ENCODE measurements around the gene GRM8.

DNA sequence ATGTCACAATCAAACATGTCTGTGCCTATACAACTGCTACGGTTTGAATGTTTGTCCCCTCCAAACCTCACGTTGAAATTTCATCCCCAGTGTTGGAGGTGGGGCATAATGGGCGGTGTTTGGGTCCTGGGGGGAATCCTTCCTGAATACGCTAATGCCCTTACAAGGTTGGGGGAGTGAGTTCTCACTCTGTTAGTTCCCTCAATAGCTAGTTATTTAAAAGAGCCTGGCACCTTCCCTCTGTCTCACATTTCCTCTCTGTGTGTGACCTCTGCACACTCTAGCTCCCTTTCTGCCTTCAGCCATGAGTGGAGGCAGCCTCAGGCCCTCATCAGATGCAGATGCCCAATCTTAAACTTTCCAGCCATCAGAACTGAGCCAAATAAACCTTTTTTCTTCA lies 129.5 kb downstream of the GRM8 start:
- TF ChIP-seq, protein P1, sequence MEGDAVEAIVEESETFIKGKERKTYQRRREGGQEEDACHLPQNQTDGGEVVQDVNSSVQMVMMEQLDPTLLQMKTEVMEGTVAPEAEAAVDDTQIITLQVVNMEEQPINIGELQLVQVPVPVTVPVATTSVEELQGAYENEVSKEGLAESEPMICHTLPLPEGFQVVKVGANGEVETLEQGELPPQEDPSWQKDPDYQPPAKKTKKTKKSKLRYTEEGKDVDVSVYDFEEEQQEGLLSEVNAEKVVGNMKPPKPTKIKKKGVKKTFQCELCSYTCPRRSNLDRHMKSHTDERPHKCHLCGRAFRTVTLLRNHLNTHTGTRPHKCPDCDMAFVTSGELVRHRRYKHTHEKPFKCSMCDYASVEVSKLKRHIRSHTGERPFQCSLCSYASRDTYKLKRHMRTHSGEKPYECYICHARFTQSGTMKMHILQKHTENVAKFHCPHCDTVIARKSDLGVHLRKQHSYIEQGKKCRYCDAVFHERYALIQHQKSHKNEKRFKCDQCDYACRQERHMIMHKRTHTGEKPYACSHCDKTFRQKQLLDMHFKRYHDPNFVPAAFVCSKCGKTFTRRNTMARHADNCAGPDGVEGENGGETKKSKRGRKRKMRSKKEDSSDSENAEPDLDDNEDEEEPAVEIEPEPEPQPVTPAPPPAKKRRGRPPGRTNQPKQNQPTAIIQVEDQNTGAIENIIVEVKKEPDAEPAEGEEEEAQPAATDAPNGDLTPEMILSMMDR (IDR thresholded peaks at IDR 0.05; ENCODE audit: low read depth, low read length, missing input control) = no peak
- TF ChIP-seq, protein P2, sequence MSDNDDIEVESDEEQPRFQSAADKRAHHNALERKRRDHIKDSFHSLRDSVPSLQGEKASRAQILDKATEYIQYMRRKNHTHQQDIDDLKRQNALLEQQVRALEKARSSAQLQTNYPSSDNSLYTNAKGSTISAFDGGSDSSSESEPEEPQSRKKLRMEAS (IDR thresholded peaks at IDR 0.05) = no peak
- TF ChIP-seq RAD21 (IDR thresholded peaks at IDR 0.05) (no peak), EGR1 (IDR thresholded peaks at IDR 0.05; ENCODE audit: low read depth in 2 of 2) (no peak), YY1 (IDR thresholded peaks at IDR 0.05) (no peak), JUND (IDR thresholded peaks at IDR 0.05) (no peak), SP1 (IDR thresholded peaks at IDR 0.05) (no peak), RXRA (IDR thresholded peaks at IDR 0.05) (no peak), NR2F2 (IDR thresholded peaks at IDR 0.05) (no peak), TAF1 (conservative IDR thresholded peaks at IDR 0.05) (no peak)
- TF ChIP-seq, protein P3, sequence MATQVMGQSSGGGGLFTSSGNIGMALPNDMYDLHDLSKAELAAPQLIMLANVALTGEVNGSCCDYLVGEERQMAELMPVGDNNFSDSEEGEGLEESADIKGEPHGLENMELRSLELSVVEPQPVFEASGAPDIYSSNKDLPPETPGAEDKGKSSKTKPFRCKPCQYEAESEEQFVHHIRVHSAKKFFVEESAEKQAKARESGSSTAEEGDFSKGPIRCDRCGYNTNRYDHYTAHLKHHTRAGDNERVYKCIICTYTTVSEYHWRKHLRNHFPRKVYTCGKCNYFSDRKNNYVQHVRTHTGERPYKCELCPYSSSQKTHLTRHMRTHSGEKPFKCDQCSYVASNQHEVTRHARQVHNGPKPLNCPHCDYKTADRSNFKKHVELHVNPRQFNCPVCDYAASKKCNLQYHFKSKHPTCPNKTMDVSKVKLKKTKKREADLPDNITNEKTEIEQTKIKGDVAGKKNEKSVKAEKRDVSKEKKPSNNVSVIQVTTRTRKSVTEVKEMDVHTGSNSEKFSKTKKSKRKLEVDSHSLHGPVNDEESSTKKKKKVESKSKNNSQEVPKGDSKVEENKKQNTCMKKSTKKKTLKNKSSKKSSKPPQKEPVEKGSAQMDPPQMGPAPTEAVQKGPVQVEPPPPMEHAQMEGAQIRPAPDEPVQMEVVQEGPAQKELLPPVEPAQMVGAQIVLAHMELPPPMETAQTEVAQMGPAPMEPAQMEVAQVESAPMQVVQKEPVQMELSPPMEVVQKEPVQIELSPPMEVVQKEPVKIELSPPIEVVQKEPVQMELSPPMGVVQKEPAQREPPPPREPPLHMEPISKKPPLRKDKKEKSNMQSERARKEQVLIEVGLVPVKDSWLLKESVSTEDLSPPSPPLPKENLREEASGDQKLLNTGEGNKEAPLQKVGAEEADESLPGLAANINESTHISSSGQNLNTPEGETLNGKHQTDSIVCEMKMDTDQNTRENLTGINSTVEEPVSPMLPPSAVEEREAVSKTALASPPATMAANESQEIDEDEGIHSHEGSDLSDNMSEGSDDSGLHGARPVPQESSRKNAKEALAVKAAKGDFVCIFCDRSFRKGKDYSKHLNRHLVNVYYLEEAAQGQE (IDR thresholded peaks at IDR 0.05) = no peak
- TF ChIP-seq, protein P4, sequence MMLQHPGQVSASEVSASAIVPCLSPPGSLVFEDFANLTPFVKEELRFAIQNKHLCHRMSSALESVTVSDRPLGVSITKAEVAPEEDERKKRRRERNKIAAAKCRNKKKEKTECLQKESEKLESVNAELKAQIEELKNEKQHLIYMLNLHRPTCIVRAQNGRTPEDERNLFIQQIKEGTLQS (IDR thresholded peaks at IDR 0.05) = no peak
